ENCODE data around the gene APOL1.
A peak's percentile ranks its signal among the peaks of the same experiment; 100 is the strongest.

DNA sequence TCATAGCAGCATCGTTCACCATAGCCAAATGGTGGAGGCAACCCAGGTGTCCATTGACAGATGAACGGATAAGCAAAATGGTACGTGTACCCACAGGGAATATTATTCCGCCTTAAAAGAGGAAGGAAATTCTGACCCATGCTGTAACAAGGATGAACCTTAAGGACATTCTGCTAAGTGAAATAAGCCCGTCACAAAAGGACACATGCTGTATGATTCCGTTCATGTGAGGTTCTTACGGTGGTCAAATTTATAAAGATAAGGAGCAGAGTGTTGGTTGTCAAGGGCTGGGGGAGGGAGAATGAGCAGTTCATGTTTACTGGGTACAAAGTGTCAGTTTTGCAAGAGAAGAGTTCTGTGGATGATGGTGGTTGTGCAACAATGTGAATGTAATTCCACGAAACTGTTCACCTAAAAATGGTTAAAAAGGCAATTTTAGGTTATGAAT lies 26.3 kb downstream of the APOL1 start:
- no peak for TF ChIP-seq CTCF (IDR thresholded peaks at IDR 0.05; ENCODE audit: low read depth, low read length)
- TF ChIP-seq MAX (IDR thresholded peaks at IDR 0.05; ENCODE audit: low read depth, low read length), result peak; percentile 41; the same call in 1 of the 2 replicates

Measured in NB4 (cell line).